ENCODE results near the gene ZNF33A.

DNA sequence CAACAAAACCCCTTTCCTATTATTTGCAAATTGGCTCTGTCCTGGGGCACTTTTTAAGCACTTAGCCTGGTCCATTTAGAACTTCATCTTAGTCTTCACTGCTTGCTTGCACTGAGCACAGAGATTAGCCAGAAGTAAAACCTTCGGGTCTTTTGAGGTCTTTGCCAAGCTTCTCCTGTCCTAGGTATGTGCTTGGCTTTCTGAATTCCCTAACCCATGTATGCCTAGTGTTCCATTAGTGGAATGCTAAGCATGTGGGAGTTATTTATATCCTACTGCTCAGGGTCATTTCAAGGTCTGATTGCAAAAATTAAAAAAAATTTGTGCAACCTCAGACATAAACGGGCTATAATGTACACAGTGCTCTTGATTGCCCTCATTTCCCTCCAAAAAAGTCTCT lies 101.7 kb downstream of the ZNF33A start:
- TF ChIP-seq EZH2 (IDR thresholded peaks at IDR 0.05; ENCODE audit: borderline replicate concordance, low read depth, low read length, severe bottlenecking) (no peak), POLR2AphosphoS5 (IDR thresholded peaks at IDR 0.05; ENCODE audit: insufficient read depth, low read depth, low read length) (no peak), MYC (IDR thresholded peaks at IDR 0.05; ENCODE audit: low read depth, low read length) (no peak), POLR2A (IDR thresholded peaks at IDR 0.05; ENCODE audit: low read depth, low read length) (no peak)
- TF ChIP-seq, protein P1, sequence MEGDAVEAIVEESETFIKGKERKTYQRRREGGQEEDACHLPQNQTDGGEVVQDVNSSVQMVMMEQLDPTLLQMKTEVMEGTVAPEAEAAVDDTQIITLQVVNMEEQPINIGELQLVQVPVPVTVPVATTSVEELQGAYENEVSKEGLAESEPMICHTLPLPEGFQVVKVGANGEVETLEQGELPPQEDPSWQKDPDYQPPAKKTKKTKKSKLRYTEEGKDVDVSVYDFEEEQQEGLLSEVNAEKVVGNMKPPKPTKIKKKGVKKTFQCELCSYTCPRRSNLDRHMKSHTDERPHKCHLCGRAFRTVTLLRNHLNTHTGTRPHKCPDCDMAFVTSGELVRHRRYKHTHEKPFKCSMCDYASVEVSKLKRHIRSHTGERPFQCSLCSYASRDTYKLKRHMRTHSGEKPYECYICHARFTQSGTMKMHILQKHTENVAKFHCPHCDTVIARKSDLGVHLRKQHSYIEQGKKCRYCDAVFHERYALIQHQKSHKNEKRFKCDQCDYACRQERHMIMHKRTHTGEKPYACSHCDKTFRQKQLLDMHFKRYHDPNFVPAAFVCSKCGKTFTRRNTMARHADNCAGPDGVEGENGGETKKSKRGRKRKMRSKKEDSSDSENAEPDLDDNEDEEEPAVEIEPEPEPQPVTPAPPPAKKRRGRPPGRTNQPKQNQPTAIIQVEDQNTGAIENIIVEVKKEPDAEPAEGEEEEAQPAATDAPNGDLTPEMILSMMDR (IDR thresholded peaks at IDR 0.05; ENCODE audit: extremely low read depth in 1 of 2, insufficient read depth in 1 of 2, low read depth in 1 of 2, low read length in 2 of 2): no peak
- TF ChIP-seq, protein P2, sequence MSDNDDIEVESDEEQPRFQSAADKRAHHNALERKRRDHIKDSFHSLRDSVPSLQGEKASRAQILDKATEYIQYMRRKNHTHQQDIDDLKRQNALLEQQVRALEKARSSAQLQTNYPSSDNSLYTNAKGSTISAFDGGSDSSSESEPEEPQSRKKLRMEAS (IDR thresholded peaks at IDR 0.05; ENCODE audit: insufficient read depth, insufficient read length): no peak

All from endothelial cell of umbilical vein (primary cell).